Stimulated activated CD8-positive, alpha-beta memory T cell treated with anti-CD3 and anti-CD28 coated beads, Interleukin-4, amount 100 ng/mL, for 1 hour (primary cell): ENCODE measurements around the gene VASN.
A peak's percentile ranks its signal among the peaks of the same experiment; 100 is the strongest.

Experiments used
- DNase-seq, 2 donors: peaks; one replicate each; pipeline ENCODE4 v3.0.0-alpha.2; 2020; ENCODE audit warnings: low read depth in 2 of 2, low spot score in 1 of 2

Gene VASN

GRCh38 chr16:4401094-4401501, 29.4 kb downstream of the VASN start:
- no peak for DNase-seq

- no peak for DNase-seq
These were observed 29.9 kb downstream of the VASN start for GRCh38 chr16:4401510-4401909.

- DNase-seq: peak in 1 of 2 donors; percentile 41
These were observed 30.9 kb downstream of the VASN start for GRCh38 chr16:4402439-4403132.

- DNase-seq: no peak
These were observed 31.7 kb downstream of the VASN start for GRCh38 chr16:4403133-4403949.

GRCh38 chr16:4404247-4404966, 32.8 kb downstream of the VASN start:
- DNase-seq: no peak

GRCh38 chr16:4404967-4405696, 33.5 kb downstream of the VASN start:
- DNase-seq: no peak

- no peak for DNase-seq
These were observed 36.1 kb downstream of the VASN start for GRCh38 chr16:4407543-4408322.

- DNase-seq: no peak
These were observed 36.7 kb downstream of the VASN start for GRCh38 chr16:4408323-4408690.

- no peak for DNase-seq
These were observed 37.7 kb downstream of the VASN start for GRCh38 chr16:4409081-4409932.

- DNase-seq: no peak
These were observed 38.9 kb downstream of the VASN start for GRCh38 chr16:4410335-4411075.

- DNase-seq: no peak
These were observed 40.0 kb downstream of the VASN start for GRCh38 chr16:4411684-4412083.

GRCh38 chr16:4412159-4412558, 40.5 kb downstream of the VASN start:
- no peak for DNase-seq

- no peak for DNase-seq
These were observed 41.2 kb downstream of the VASN start for GRCh38 chr16:4412854-4413253.

- DNase-seq: peak in 1 of 2 donors; percentile 52
These were observed 42.7 kb downstream of the VASN start for GRCh38 chr16:4414187-4414917.

- no peak for DNase-seq
These were observed 44.0 kb downstream of the VASN start for GRCh38 chr16:4415538-4416199.

- peak; percentile 98 to 99 for DNase-seq
These were observed 44.8 kb downstream of the VASN start, which contains the start of gene CORO7 for GRCh38 chr16:4416200-4417032. CORO7 (minus strand) TSS chr16:4416596; CDS start chr16:4416518, 78 bp downstream.
